ENCODE results near the gene PFKFB4. TPM values are rescaled to one million over a fixed set of nuclear protein-coding genes. Genes with fewer than 3 reads are reported as not detected.
"Not testable (repeated sequence)": the region's sequence is repeated elsewhere in the genome, so short reads cannot be mapped to it uniquely, and the experiment has no call there.

The PFKFB4 gene
- total and polyA plus RNA-seq, 7 donors: 0.25 to 4.1 (median 1.1) TPM

DNA sequence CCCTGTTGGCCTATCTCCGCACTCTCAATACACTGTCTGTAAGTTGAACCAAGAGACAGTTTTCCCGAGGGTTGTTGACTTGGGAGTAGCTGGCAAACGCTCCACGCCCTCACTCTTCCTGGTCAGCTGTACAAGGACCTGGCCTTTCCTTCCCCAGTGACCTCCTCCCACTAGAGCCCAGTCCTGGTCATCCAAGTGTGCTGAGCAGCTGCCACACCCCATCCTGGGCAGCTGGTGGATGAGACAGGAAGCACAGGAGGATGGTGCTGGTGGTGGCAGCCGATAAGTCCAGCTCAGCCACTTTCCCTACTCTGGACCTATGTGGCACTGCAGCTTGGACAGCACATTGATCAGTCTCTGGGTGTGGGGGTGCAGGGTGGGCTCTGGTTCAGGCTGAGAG, 19.8 kb downstream of the PFKFB4 start:
- Histone ChIP-seq H3K27ac (no peak overlapping the region), H3K9me3 (no peaks in the 10 kb centered on the region), H3K4me3 (no peak overlapping the region), H3K4me1 (no peaks in the 10 kb centered on the region), H3K27me3 (ENCODE audit: insufficient read depth in 3 of 3, low read length in 2 of 3) (no peaks in the 10 kb centered on the region), H3K36me3 (ENCODE audit: insufficient read depth in 1 of 2, low read depth in 1 of 2) (peaks cover 0 to 47% of the 10 kb centered on the region in 2 donors)
- TF ChIP-seq CTCF (IDR thresholded peaks at IDR 0.05): no peak
- DNase-seq (no peak), ATAC-seq (no peak)
- intact Hi-C loops (cut with DNase I): no loop called here
- WGBS, 3 donors: 77 to 87% (median 84%) methylated on average over 5 of the region's 5 CpGs

- Histone ChIP-seq H3K36me3 (ENCODE audit: insufficient read depth in 1 of 2, low read depth in 1 of 2) (peaks cover 0 to 50% of the 10 kb centered on the region in 2 donors), H3K4me3 (no peak overlapping the region), H3K4me1 (no peaks in the 10 kb centered on the region), H3K27ac (no peak overlapping the region), H3K27me3 (ENCODE audit: insufficient read depth in 3 of 3, low read length in 2 of 3) (no peaks in the 10 kb centered on the region), H3K9me3 (no peaks in the 10 kb centered on the region)
- DNase-seq (no peak), ATAC-seq (no peak)
- 92 to 95% (median 93%) methylated on average over 19 of the region's 19 CpGs for whole genome bisulfite sequencing, 3 donors
- TF ChIP-seq CTCF (IDR thresholded peaks at IDR 0.05): no peak
- intact Hi-C loops (cut with DNase I): no loop called here
Measured at GRCh38 chr3:48536116-48536515, 20.5 kb downstream of the PFKFB4 start.

- DNase-seq (no peak), ATAC-seq (no peak)
- Histone ChIP-seq H3K36me3 (ENCODE audit: insufficient read depth in 1 of 2, low read depth in 1 of 2) (peaks cover 0 to 50% of the 10 kb centered on the region in 2 donors), H3K27ac (no peak overlapping the region), H3K9me3 (no peaks in the 10 kb centered on the region), H3K4me3 (no peak overlapping the region), H3K27me3 (ENCODE audit: insufficient read depth in 3 of 3, low read length in 2 of 3) (no peaks in the 10 kb centered on the region), H3K4me1 (no peaks in the 10 kb centered on the region)
- TF ChIP-seq CTCF (IDR thresholded peaks at IDR 0.05): no peak
- intact Hi-C loops (cut with DNase I): no loop called here
- WGBS, 3 donors: 94 to 98% (median 96%) methylated on average over 4 of the region's 4 CpGs
Measured at GRCh38 chr3:48535578-48535977, 21.0 kb downstream of the PFKFB4 start.

- peaks cover 0 to 46% of the 10 kb centered on the region in 2 donors for H3K36me3 ChIP-seq (ENCODE audit: insufficient read depth in 1 of 2, low read depth in 1 of 2)
- H3K27me3 ChIP-seq (ENCODE audit: insufficient read depth in 3 of 3, low read length in 2 of 3): no peaks in the 10 kb centered on the region
- intact Hi-C loops (cut with DNase I): no loop called here
- ATAC-seq (no peak), DNase-seq (no peak)
- no peak overlapping the region for H3K27ac ChIP-seq
- 88 to 93% (median 93%) methylated on average over 2 of the region's 2 CpGs for WGBS, 3 donors
- H3K9me3 ChIP-seq: no peaks in the 10 kb centered on the region
- no peaks in the 10 kb centered on the region for H3K4me1 ChIP-seq
- no peak for TF ChIP-seq CTCF (IDR thresholded peaks at IDR 0.05)
- H3K4me3 ChIP-seq: no peak overlapping the region
Measured at GRCh38 chr3:48532977-48533337, 23.6 kb downstream of the PFKFB4 start.

GRCh38 chr3:48532271-48532976, 24.2 kb downstream of the PFKFB4 start:
- H3K27ac ChIP-seq: no peak overlapping the region
- no peaks in the 10 kb centered on the region for H3K9me3 ChIP-seq
- H3K4me1 ChIP-seq: no peaks in the 10 kb centered on the region
- DNase-seq (no peak), ATAC-seq (no peak)
- WGBS, 3 donors: 86 to 89% (median 87%) methylated on average over 6 of the region's 6 CpGs
- TF ChIP-seq CTCF (IDR thresholded peaks at IDR 0.05): no peak
- no peaks in the 10 kb centered on the region for H3K27me3 ChIP-seq (ENCODE audit: insufficient read depth in 3 of 3, low read length in 2 of 3)
- H3K4me3 ChIP-seq: no peak overlapping the region
- intact Hi-C loops (cut with DNase I): no loop called here
- H3K36me3 ChIP-seq (ENCODE audit: insufficient read depth in 1 of 2, low read depth in 1 of 2): peaks cover 0 to 41% of the 10 kb centered on the region in 2 donors

- not testable (repeated sequence) for DNase-seq, H3K4me1 ChIP-seq
Measured at GRCh38 chr3:48530701-48531100, 25.9 kb downstream of the PFKFB4 start.

More at GRCh38 chr3:48530701-48531100, 25.9 kb downstream of the PFKFB4 start:
- H3K9me3 ChIP-seq; H3K4me3 ChIP-seq; ATAC-seq; H3K27me3 ChIP-seq (ENCODE audit: insufficient read depth in 3 of 3, low read length in 2 of 3); intact Hi-C loops (cut with DNase I); H3K27ac ChIP-seq: not testable (repeated sequence)
- peaks cover 0 to 32% of the 10 kb centered on the region in 2 donors for H3K36me3 ChIP-seq (ENCODE audit: insufficient read depth in 1 of 2, low read depth in 1 of 2)
- WGBS, 3 donors: 95 to 98% (median 96%) methylated on average over 4 of the region's 4 CpGs

All from psoas muscle (tissue), 8 donors.